K562 (cell line): ENCODE results near the gene SESN2. TPM values are rescaled to one million over a fixed set of nuclear protein-coding genes. Genes with fewer than 3 reads are reported as not detected.

Experiments
- BCOR ChIP-seq: fragments of 450-650 bp; IDR thresholded peaks from 2 replicates; pipeline ENCODE4 v1.6.1; 2016
- CLOCK ChIP-seq: fragments of 250-450 bp; sonication (Bioruptor Pico); IDR thresholded peaks from 2 replicates; pipeline ENCODE4 v1.4.0; 2020; ENCODE audit warnings: mild to moderate bottlenecking, moderate library complexity, borderline replicate concordance
- GATA2 ChIP-seq: sonication (generic); formaldehyde crosslinking; IDR thresholded peaks from 2 replicates; pipeline ENCODE4 v1.4.0; 2020; ENCODE audit warnings: mild to moderate bottlenecking, missing genetic modification reagents
- HMGXB4 ChIP-seq: sonication (generic); formaldehyde crosslinking; IDR thresholded peaks from 2 replicates; pipeline ENCODE4 v1.8.1; 2023; ENCODE audit warnings: mild to moderate bottlenecking, missing genetic modification reagents
- KDM1A ChIP-seq, 2 experiments: fragments of 450-650 bp; IDR thresholded peaks; 2 replicates each; pipeline ENCODE4 v1.6.1; 2016; ENCODE audit warnings: mild to moderate bottlenecking in 2 of 2
- MAFF ChIP-seq: IDR thresholded peaks from 2 replicates; pipeline ENCODE4 v1.6.1; 2012; ENCODE audit warnings: low read length, improper control_type of control experiment
- NR2C1 ChIP-seq, 2 experiments: fragments of 450-650 bp; IDR thresholded peaks; 2 replicates each; pipeline ENCODE4 v1.6.1; 2017; ENCODE audit warnings: mild to moderate bottlenecking in 2 of 2, antibody characterized with exemption in 1 of 2, inconsistent platforms in 1 of 2, missing compliant biosample characterization in 1 of 2, missing genetic modification characterization in 1 of 2
- RB1 ChIP-seq: fragments of 450-650 bp; IDR thresholded peaks from 2 replicates; pipeline ENCODE4 v1.6.1; 2017; ENCODE audit warnings: low read depth, mild to moderate bottlenecking
- RUNX1 ChIP-seq: sonication (generic); IDR thresholded peaks from 2 replicates; pipeline ENCODE4 v1.6.1; 2016; ENCODE audit warnings: antibody characterized with exemption, low read depth
- TAF15 ChIP-seq: fragments of 200-400 bp; formaldehyde crosslinking; IDR thresholded peaks from 2 replicates; pipeline ENCODE4 v1.6.1; 2017; ENCODE audit warnings: mild to moderate bottlenecking, low read depth, low read length, moderate library complexity
- ZNF780A ChIP-seq: fragments of 250-450 bp; sonication (Bioruptor Pico); IDR thresholded peaks from 2 replicates; pipeline ENCODE4 v1.5.0; 2021; ENCODE audit warnings: mild to moderate bottlenecking
- polyA plus RNA-seq, 8 experiments: library from polyadenylated mRNA; depleted of rRNA in 4 of 8; stranded (reverse) in 5 of 8; unstranded in 3 of 8; fragments of >200 nt; fragmentation: Nextera tagmentation in 2 of 8; fragmentation: Illumina TruSeq in 1 of 8; extraction: Ambion mirVana in 2 of 8; extraction: Trizol in 1 of 8; gene quantifications; 2 replicates each; pipeline versions ENCODE4 v1.2.1 to v1.2.3, GENCODE V29; 2011 to 2014; ENCODE audit warnings: inconsistent platforms in 1 of 8, missing spikeins in 1 of 8
- total RNA-seq, 7 experiments: library from RNA; depleted of rRNA in 6 of 7; stranded (reverse); fragments of >200 nt in 6 of 7; fragmentation: Illumina TruSeq in 2 of 7; extraction: Trizol in 2 of 7; gene quantifications; 2 replicates each; pipeline versions ENCODE4 v1.2.1 to v1.2.3, GENCODE V29; 2011 to 2021; ENCODE audit warnings: low replicate concordance in 1 of 7
- TF ChIP-seq, protein P1 (sequence below): fragments of 250-450 bp; sonication (Bioruptor Pico); IDR thresholded peaks from 2 replicates; pipeline ENCODE4 v1.5.1; 2021; ENCODE audit warnings: mild to moderate bottlenecking
- TF ChIP-seq, protein P2 (sequence below): sonication (generic); formaldehyde crosslinking; IDR thresholded peaks from 2 replicates; pipeline ENCODE4 v1.8.0; 2023; ENCODE audit warnings: mild to moderate bottlenecking, missing genetic modification reagents

SESN2 gene
- total and polyA plus RNA-seq, 9 of the 15 experiments (the other 6 are each of a cell fraction or from before 2014, with no cell fraction given) = 3.7 to 71.3 (median 16.8) TPM

- TF ChIP-seq NR2C1 (IDR thresholded peaks at IDR 0.05) (peak; percentile 48; the same call in 1 of the 2 replicates), NR2C1 (tag; IDR thresholded peaks at IDR 0.05) (no peak), RB1 (peak; percentile 88), BCOR (no peak), KDM1A (IDR thresholded peaks at IDR 0.05) (no peak), TAF15 (no peak), HMGXB4 (CRISPR knock-in tag) (no peak), GATA2 (CRISPR knock-in tag) (no peak), MAFF (no peak), RUNX1 (no peak), ZNF780A (no peak), CLOCK (CRISPR knock-in tag) (no peak)
- TF ChIP-seq, protein P1, sequence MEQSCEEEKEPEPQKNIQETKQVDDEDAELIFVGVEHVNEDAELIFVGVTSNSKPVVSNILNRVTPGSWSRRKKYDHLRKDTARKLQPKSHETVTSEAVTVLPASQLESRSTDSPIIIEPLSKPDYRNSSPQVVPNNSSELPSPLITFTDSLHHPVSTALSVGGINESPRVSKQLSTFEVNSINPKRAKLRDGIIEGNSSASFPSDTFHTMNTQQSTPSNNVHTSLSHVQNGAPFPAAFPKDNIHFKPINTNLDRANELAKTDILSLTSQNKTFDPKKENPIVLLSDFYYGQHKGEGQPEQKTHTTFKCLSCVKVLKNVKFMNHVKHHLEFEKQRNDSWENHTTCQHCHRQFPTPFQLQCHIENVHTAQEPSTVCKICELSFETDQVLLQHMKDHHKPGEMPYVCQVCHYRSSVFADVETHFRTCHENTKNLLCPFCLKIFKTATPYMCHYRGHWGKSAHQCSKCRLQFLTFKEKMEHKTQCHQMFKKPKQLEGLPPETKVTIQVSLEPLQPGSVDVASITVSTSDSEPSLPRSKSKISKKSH = no peak
- TF ChIP-seq, protein P2, sequence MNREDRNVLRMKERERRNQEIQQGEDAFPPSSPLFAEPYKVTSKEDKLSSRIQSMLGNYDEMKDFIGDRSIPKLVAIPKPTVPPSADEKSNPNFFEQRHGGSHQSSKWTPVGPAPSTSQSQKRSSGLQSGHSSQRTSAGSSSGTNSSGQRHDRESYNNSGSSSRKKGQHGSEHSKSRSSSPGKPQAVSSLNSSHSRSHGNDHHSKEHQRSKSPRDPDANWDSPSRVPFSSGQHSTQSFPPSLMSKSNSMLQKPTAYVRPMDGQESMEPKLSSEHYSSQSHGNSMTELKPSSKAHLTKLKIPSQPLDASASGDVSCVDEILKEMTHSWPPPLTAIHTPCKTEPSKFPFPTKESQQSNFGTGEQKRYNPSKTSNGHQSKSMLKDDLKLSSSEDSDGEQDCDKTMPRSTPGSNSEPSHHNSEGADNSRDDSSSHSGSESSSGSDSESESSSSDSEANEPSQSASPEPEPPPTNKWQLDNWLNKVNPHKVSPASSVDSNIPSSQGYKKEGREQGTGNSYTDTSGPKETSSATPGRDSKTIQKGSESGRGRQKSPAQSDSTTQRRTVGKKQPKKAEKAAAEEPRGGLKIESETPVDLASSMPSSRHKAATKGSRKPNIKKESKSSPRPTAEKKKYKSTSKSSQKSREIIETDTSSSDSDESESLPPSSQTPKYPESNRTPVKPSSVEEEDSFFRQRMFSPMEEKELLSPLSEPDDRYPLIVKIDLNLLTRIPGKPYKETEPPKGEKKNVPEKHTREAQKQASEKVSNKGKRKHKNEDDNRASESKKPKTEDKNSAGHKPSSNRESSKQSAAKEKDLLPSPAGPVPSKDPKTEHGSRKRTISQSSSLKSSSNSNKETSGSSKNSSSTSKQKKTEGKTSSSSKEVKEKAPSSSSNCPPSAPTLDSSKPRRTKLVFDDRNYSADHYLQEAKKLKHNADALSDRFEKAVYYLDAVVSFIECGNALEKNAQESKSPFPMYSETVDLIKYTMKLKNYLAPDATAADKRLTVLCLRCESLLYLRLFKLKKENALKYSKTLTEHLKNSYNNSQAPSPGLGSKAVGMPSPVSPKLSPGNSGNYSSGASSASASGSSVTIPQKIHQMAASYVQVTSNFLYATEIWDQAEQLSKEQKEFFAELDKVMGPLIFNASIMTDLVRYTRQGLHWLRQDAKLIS (CRISPR knock-in tag) = peak; percentile 59; the same call in 1 of the 2 replicates
- TF ChIP-seq, all 486 proteins: peak for 122
Measured at GRCh38 chr1:28232558-28233263, 26.6 kb upstream of the SESN2 start, which contains the start of gene DNAJC8 (continued).
